ENCODE measurements around the gene PRELID1.

DNA sequence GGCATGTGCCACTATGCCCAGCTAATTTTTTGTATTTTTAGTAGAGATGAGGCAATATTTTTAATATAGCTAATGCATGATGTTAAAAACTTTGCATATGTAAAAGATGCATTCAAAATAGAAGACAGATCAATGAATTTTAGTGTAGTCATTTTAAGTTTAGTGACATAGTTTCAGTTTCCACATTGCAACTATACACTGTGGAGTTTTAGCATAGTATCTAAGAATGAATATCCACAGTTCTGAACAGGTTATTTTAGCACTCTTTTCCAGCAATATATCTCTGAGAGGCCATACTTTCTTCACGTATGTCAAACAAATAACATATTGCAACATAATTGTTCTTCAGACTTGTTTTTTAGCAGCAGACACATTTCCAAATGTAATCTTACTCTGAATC lies 39.4 kb upstream of the PRELID1 start:
- TF ChIP-seq, protein P1, sequence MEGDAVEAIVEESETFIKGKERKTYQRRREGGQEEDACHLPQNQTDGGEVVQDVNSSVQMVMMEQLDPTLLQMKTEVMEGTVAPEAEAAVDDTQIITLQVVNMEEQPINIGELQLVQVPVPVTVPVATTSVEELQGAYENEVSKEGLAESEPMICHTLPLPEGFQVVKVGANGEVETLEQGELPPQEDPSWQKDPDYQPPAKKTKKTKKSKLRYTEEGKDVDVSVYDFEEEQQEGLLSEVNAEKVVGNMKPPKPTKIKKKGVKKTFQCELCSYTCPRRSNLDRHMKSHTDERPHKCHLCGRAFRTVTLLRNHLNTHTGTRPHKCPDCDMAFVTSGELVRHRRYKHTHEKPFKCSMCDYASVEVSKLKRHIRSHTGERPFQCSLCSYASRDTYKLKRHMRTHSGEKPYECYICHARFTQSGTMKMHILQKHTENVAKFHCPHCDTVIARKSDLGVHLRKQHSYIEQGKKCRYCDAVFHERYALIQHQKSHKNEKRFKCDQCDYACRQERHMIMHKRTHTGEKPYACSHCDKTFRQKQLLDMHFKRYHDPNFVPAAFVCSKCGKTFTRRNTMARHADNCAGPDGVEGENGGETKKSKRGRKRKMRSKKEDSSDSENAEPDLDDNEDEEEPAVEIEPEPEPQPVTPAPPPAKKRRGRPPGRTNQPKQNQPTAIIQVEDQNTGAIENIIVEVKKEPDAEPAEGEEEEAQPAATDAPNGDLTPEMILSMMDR (conservative IDR thresholded peaks at IDR 0.05; ENCODE audit: low read depth, low read length): no peak
- TF ChIP-seq EZH2 (IDR thresholded peaks at IDR 0.05; ENCODE audit: borderline replicate concordance, low read depth, low read length, poor library complexity, severe bottlenecking): no peak
